Measurements from ENCODE around the gene MRPL52. TPM values are rescaled to one million over a fixed set of nuclear protein-coding genes. Genes with fewer than 3 reads are reported as not detected.
"Not testable (repeated sequence)": the region's sequence is repeated elsewhere in the genome, so short reads cannot be mapped to it uniquely, and the experiment has no call there.

Gene MRPL52
- total RNA-seq, 5 donors from 2014 or later (not counting 1 experiment from before 2014, with no cell fraction given) = 36.5 to 70.1 (median 62.2) TPM

- ChIA-PET POLR2A (no interaction called here), CTCF (no interaction called here)
- no peaks in the 10 kb centered on the region for H3K4me1 ChIP-seq (ENCODE audit: control insufficient read depth in 1 of 2, extremely low read depth in 1 of 2, insufficient read depth in 2 of 2, low read length in 2 of 2)
- peaks cover 0 to 18% of the 10 kb centered on the region in 2 experiments for H3K27me3 ChIP-seq (replicated peaks in 1 of 2; ENCODE audit: control insufficient read depth in 2 of 2, extremely low read depth in 1 of 2, insufficient read depth in 2 of 2, low read length in 1 of 2)
- no peak overlapping the region for H3K4me3 ChIP-seq (ENCODE audit: control insufficient read depth in 1 of 2, extremely low read depth in 1 of 2, low read length in 1 of 2)
- DNase-seq (no peak), ATAC-seq (replicated peaks in 1 of 4) (no peak)
- H3K36me3 ChIP-seq (ENCODE audit: control insufficient read depth in 2 of 2, extremely low read depth in 1 of 2, insufficient read depth in 1 of 2, low read length in 1 of 2) = no peaks in the 10 kb centered on the region
- Mint-ChIP-seq H3K27me3 (peaks cover 33 to 40% of the 10 kb centered on the region in 2 donors), H3K4me1 (no peaks in the 10 kb centered on the region), H3K27ac (no peak overlapping the region), H3K36me3 (no peaks in the 10 kb centered on the region), H3K4me3 (no peak overlapping the region), H3K9me3 (no peaks in the 10 kb centered on the region)
- H3K9me3 ChIP-seq = no peaks in the 10 kb centered on the region
- H3K27ac ChIP-seq (ENCODE audit: low read length) = no peak overlapping the region
- 48% methylated on average over 2 of the region's 2 CpGs for WGBS (ENCODE audit: insufficient coverage)
These were observed 31.2 kb upstream of the MRPL52 start for GRCh38 chr14:22798528-22798927.

DNA sequence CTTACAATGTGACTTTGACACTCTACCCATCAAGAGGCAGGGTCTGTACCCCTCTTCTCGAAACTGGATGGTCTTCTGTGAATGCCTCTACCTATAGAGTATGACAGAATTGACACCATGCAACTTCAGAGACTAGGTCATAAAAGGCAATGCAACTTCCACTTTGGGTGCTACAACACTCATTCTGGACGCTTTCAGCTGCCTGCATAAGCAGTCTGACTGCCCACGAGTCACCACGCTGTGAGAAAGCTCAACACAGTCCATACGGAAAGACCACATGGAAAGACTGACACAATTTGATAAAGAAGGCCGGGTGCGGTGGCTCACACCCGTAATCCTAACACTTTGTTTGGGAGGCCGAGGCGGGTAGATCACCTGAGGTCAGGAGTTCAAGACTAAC is 29.3 kb upstream of the MRPL52 start:
- H3K9me3 ChIP-seq = no peaks in the 10 kb centered on the region
- H3K4me1 Mint-ChIP-seq = no peaks in the 10 kb centered on the region
- no peaks in the 10 kb centered on the region for H3K4me1 ChIP-seq (ENCODE audit: control insufficient read depth in 1 of 2, extremely low read depth in 1 of 2, insufficient read depth in 2 of 2, low read length in 2 of 2)
- H3K4me3 ChIP-seq (ENCODE audit: control insufficient read depth in 1 of 2, extremely low read depth in 1 of 2, low read length in 1 of 2) = no peak overlapping the region
- ATAC-seq (replicated peaks in 1 of 4) (no peak), DNase-seq (no peak)
- WGBS (ENCODE audit: insufficient coverage) = 78% methylated on average over 9 of the region's 10 CpGs
- no peaks in the 10 kb centered on the region for H3K36me3 ChIP-seq (ENCODE audit: control insufficient read depth in 2 of 2, extremely low read depth in 1 of 2, insufficient read depth in 1 of 2, low read length in 1 of 2)
- H3K27ac ChIP-seq (ENCODE audit: low read length) = no peak overlapping the region
- POLR2A ChIA-PET = no interaction called here
- peak overlapping the region in 1 of 2 donors; percentile 47 for H3K27ac Mint-ChIP-seq
- CTCF ChIA-PET = no interaction called here
- H3K36me3 Mint-ChIP-seq = no peaks in the 10 kb centered on the region
- no peaks in the 10 kb centered on the region for H3K9me3 Mint-ChIP-seq
- peaks cover 33 to 42% of the 10 kb centered on the region in 2 donors for H3K27me3 Mint-ChIP-seq
- H3K4me3 Mint-ChIP-seq = no peak overlapping the region
- H3K27me3 ChIP-seq (replicated peaks in 1 of 2; ENCODE audit: control insufficient read depth in 2 of 2, extremely low read depth in 1 of 2, insufficient read depth in 2 of 2, low read length in 1 of 2) = peaks cover 0 to 20% of the 10 kb centered on the region in 2 experiments

- no peak overlapping the region for H3K4me3 ChIP-seq (ENCODE audit: control insufficient read depth in 1 of 2, extremely low read depth in 1 of 2, low read length in 1 of 2)
- no peak overlapping the region for H3K4me3 Mint-ChIP-seq
- H3K27me3 ChIP-seq (replicated peaks in 1 of 2; ENCODE audit: control insufficient read depth in 2 of 2, extremely low read depth in 1 of 2, insufficient read depth in 2 of 2, low read length in 1 of 2) = peaks cover 0 to 17% of the 10 kb centered on the region in 2 experiments
- CTCF ChIA-PET = no interaction called here
- no peak for DNase-seq
- H3K27me3 Mint-ChIP-seq = peaks cover 23 to 31% of the 10 kb centered on the region in 2 donors
- no peaks in the 10 kb centered on the region for H3K4me1 ChIP-seq (ENCODE audit: control insufficient read depth in 1 of 2, extremely low read depth in 1 of 2, insufficient read depth in 2 of 2, low read length in 2 of 2)
- no peaks in the 10 kb centered on the region for H3K36me3 ChIP-seq (ENCODE audit: control insufficient read depth in 2 of 2, extremely low read depth in 1 of 2, insufficient read depth in 1 of 2, low read length in 1 of 2)
- no peak overlapping the region for H3K27ac ChIP-seq (ENCODE audit: low read length)
- POLR2A ChIA-PET = interaction anchor here in 1 of 2 donors (0.5 kb wide), 1 partner anchor 50 kb away, joined by 3 read pairs; no protein-coding TSS in a partner anchor
- no peak for ATAC-seq (replicated peaks in 1 of 4)
- no peaks in the 10 kb centered on the region for H3K9me3 ChIP-seq
- H3K36me3 Mint-ChIP-seq = no peaks in the 10 kb centered on the region
- no peak overlapping the region for H3K27ac Mint-ChIP-seq
- no peaks in the 10 kb centered on the region for H3K4me1 Mint-ChIP-seq
- 81% methylated on average over 5 of the region's 8 CpGs for WGBS (ENCODE audit: insufficient coverage)
- no peaks in the 10 kb centered on the region for H3K9me3 Mint-ChIP-seq
These were observed 28.0 kb upstream of the MRPL52 start for GRCh38 chr14:22801716-22802115.

DNA sequence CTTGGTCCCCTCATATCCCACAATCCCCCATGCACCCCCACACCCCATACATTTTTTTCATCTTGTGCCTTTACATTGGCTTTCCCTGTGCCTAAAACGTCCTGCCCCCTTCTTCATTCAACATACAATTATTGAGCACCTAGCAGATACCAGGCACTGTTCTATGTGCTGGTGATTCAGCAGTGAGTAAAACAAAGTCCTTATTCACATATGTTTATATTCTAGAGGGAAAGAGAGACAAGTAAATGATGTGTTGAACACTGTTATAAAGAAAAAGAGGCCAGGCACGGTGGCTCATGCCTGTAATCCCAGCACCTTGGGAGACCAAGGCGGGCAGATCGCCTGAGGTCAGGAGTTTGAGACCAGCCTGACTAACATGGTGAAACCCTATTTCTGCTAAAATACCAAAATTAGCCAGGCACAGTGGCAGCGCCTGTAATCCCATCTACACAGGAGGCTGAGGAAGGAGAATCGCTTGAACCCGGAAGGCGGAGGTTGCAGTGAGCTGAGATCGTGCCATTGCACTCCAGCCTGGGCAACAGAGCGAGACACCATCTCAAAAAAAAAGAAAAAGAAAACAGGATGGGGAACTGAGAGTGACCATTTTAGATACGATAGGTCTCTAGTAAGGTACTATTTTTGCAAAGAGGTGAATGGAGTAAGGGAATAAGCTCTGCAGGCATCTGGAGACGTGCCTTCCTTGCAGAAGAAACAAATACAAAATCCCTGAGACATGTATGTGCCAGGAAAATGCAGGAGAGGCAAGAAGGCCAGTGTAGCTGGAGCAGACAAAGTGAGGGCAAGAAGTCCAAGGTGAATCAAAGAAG is 26.6 kb upstream of the MRPL52 start:
- Mint-ChIP-seq H3K27me3 (peaks cover 27 to 30% of the 10 kb centered on the region in 2 donors), H3K9me3 (no peaks in the 10 kb centered on the region), H3K27ac (no peak overlapping the region), H3K4me1 (no peaks in the 10 kb centered on the region), H3K36me3 (no peaks in the 10 kb centered on the region), H3K4me3 (no peak overlapping the region)
- Histone ChIP-seq H3K36me3 (ENCODE audit: control insufficient read depth in 2 of 2, extremely low read depth in 1 of 2, insufficient read depth in 1 of 2, low read length in 1 of 2) (no peaks in the 10 kb centered on the region), H3K27ac (ENCODE audit: low read length) (no peak overlapping the region), H3K27me3 (replicated peaks in 1 of 2; ENCODE audit: control insufficient read depth in 2 of 2, extremely low read depth in 1 of 2, insufficient read depth in 2 of 2, low read length in 1 of 2) (peaks cover 0 to 17% of the 10 kb centered on the region in 2 experiments), H3K9me3 (no peaks in the 10 kb centered on the region), H3K4me3 (ENCODE audit: control insufficient read depth in 1 of 2, extremely low read depth in 1 of 2, low read length in 1 of 2) (no peak overlapping the region), H3K4me1 (ENCODE audit: control insufficient read depth in 1 of 2, extremely low read depth in 1 of 2, insufficient read depth in 2 of 2, low read length in 2 of 2) (no peaks in the 10 kb centered on the region)
- CTCF ChIA-PET = no interaction called here
- POLR2A ChIA-PET = no interaction called here
- ATAC-seq (replicated peaks in 1 of 4) = no peak
- 100% methylated on average over 4 of the region's 12 CpGs for WGBS (ENCODE audit: insufficient coverage)
- no peak for DNase-seq

GRCh38 chr14:22803687-22803974 is 26.1 kb upstream of the MRPL52 start:
- ATAC-seq (replicated peaks in 1 of 4) (no peak), DNase-seq (no peak)
- 77% methylated on average over 2 of the region's 3 CpGs for WGBS (ENCODE audit: insufficient coverage)
- ChIA-PET POLR2A (no interaction called here), CTCF (no interaction called here)
- H3K27me3 ChIP-seq (replicated peaks in 1 of 2; ENCODE audit: control insufficient read depth in 2 of 2, extremely low read depth in 1 of 2, insufficient read depth in 2 of 2, low read length in 1 of 2) = peaks cover 0 to 17% of the 10 kb centered on the region in 2 experiments
- Mint-ChIP-seq H3K36me3 (no peaks in the 10 kb centered on the region), H3K27ac (no peak overlapping the region), H3K4me1 (no peaks in the 10 kb centered on the region), H3K4me3 (no peak overlapping the region), H3K9me3 (no peaks in the 10 kb centered on the region), H3K27me3 (peaks cover 26 to 27% of the 10 kb centered on the region in 2 donors)
- no peak overlapping the region for H3K4me3 ChIP-seq (ENCODE audit: control insufficient read depth in 1 of 2, extremely low read depth in 1 of 2, low read length in 1 of 2)
- H3K36me3 ChIP-seq (ENCODE audit: control insufficient read depth in 2 of 2, extremely low read depth in 1 of 2, insufficient read depth in 1 of 2, low read length in 1 of 2) = no peaks in the 10 kb centered on the region
- no peak overlapping the region for H3K27ac ChIP-seq (ENCODE audit: low read length)
- no peaks in the 10 kb centered on the region for H3K9me3 ChIP-seq
- H3K4me1 ChIP-seq (ENCODE audit: control insufficient read depth in 1 of 2, extremely low read depth in 1 of 2, insufficient read depth in 2 of 2, low read length in 2 of 2) = no peaks in the 10 kb centered on the region

DNA sequence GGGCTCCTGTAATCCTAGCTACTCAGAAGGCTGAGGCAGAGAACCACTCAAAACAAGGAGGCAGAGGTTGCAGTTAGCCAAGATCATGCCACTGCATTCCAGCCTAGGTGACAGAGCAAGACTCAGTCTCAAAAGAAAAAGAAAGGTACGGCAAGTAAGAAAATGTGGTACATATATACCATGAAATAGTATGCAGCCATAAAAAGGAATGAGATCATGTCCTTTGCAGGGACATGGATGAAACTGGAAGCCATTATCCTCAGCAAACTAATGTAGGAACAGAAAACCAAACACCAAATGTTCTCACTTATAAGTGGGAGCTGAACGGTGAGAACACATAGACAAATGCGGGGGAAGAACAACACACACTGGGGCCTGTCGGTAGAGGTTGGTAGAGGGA is 24.5 kb upstream of the MRPL52 start:
- H3K4me3 ChIP-seq (ENCODE audit: control insufficient read depth in 1 of 2, extremely low read depth in 1 of 2, low read length in 1 of 2); H3K4me1 ChIP-seq (ENCODE audit: control insufficient read depth in 1 of 2, extremely low read depth in 1 of 2, insufficient read depth in 2 of 2, low read length in 2 of 2); H3K9me3 Mint-ChIP-seq; H3K4me1 Mint-ChIP-seq; CTCF ChIA-PET; H3K36me3 Mint-ChIP-seq; H3K27ac Mint-ChIP-seq; DNase-seq; H3K4me3 Mint-ChIP-seq; POLR2A ChIA-PET; ATAC-seq (replicated peaks in 1 of 4); H3K9me3 ChIP-seq; H3K27ac ChIP-seq (ENCODE audit: low read length); H3K36me3 ChIP-seq (ENCODE audit: control insufficient read depth in 2 of 2, extremely low read depth in 1 of 2, insufficient read depth in 1 of 2, low read length in 1 of 2): not testable (repeated sequence)
- WGBS (ENCODE audit: insufficient coverage) = 92% methylated on average over 2 of the region's 4 CpGs
- H3K27me3 Mint-ChIP-seq = peaks cover 15% of the 10 kb centered on the region in 2 donors
- H3K27me3 ChIP-seq (replicated peaks in 1 of 2; ENCODE audit: control insufficient read depth in 2 of 2, extremely low read depth in 1 of 2, insufficient read depth in 2 of 2, low read length in 1 of 2) = peaks cover 0 to 17% of the 10 kb centered on the region in 2 experiments
